GM19023 (cell line): Measurements from ENCODE around the gene SLC25A33.
"Not testable (repeated sequence)": the region's sequence is repeated elsewhere in the genome, so short reads cannot be mapped to it uniquely, and the experiment has no call there.

Experiments used
- ATAC-seq: cut with Tn5 transposase; IDR thresholded peaks from one replicate; pipeline ENCODE4 v1.9.1; 2021; ENCODE audit warnings: mild to moderate bottlenecking, moderate library complexity; ENCODE audit not compliant: unreplicated experiment

SLC25A33 gene

GRCh38 chr1:9618909-9619679 lies 79.8 kb downstream of the SLC25A33 start:
- no peak for ATAC-seq

DNA sequence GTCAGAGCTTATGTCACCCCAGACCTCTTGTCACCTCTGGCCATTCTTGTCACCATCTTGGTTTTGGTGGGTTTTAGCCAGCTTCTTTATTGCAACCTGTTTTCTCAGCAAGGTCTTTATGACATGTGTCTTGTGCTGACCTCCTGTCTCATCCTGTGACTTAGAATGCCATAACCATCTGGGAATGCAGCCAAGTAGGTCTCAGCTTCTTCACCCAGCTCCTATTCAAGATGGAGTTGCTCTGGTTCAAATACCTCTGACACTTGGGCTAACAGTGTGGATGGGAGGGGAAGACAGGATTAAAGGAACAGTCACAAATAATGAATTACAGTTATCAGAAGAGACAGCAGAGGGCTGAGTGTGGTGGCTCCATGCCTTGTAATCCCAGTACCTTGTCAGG lies 81.8 kb downstream of the SLC25A33 start:
- no peak for ATAC-seq

DNA sequence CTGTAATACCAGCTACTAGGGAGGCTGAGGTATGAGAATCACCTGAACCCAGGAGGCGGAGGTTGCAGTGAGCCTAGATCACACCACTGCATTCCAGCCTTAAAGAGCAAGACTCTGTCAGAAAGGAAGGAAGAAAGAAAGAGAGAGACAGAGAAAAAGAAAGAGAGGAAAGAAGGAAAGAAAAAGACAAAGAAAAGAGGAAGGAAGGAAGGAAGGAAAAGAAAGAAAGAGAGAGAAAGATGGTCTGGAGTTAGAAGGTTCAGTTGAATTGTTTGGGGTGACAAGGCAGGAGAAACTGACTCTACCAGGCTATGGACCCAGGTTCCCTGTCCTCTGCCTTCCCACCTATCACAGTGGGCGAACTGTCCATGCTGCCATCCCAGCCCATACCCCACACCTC lies 84.8 kb downstream of the SLC25A33 start:
- ATAC-seq = no peak

- not testable (repeated sequence) for ATAC-seq
These were observed 85.8 kb downstream of the SLC25A33 start for GRCh38 chr1:9625030-9625429.

DNA sequence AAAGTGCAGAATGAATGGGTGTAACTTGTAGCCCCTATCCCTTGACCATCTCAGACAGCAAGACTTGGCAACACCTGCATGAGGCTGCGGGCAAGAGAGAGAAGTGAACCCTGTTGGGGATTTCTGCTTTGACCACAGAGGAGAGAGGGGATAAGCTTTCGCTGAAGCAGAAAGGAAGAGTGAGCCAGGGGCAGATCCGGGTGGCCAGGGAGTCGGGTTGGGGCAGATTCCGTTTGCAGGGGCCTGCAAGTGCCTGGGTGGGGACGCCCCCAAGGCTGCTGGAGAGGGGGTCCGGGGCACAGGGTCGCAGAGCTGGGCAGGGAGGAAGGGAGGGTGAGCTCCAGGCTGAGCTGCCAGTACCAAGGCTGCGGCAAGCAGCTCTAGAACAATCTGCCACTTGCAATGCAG lies 86.9 kb downstream of the SLC25A33 start:
- peak; percentile 37 for ATAC-seq

DNA sequence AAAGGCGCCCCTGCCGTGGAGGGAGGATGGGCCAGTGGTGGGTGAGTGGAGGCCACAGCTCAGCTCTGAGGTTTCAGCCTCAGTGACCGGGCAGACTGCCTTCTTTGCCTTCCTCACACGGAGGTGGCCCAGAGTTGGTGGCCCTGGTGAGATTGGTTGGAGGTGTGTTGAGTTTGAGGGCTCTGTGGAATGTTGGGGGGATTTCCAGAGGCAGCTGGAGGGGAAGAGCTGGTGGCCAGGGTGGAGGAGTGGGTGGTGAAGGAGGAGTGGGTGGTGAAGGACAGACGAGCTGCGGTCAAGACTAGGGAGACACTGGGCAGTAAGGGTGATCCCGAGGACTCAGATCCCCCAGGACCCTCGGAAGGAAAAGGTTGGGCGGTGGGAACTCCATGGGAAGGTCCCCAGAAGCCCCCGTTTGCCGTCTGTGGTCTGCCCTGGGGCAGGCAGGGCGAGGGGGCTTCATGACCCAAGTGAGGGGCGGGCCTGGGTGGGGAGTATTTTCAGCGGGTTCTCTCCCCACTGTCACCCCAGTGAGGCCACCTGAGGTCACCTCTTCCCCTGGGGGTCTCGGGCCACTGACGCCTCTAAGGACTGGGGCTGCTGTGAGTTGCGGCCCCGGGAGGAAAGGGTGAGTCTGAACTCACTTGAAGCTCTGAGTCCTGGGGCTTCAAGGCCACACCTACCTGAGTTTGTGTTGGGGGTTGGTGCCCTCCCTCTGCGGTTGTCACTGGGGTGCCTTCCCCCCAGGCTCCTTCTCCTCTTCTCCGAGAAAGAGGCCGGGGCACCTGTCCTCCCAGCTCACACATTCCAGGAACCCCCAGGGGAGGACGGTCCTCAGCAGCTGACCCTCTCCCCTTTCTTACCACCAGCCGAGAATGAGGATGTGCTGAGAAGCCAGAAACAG lies 89.5 kb downstream of the SLC25A33 start:
- no peak for ATAC-seq

DNA sequence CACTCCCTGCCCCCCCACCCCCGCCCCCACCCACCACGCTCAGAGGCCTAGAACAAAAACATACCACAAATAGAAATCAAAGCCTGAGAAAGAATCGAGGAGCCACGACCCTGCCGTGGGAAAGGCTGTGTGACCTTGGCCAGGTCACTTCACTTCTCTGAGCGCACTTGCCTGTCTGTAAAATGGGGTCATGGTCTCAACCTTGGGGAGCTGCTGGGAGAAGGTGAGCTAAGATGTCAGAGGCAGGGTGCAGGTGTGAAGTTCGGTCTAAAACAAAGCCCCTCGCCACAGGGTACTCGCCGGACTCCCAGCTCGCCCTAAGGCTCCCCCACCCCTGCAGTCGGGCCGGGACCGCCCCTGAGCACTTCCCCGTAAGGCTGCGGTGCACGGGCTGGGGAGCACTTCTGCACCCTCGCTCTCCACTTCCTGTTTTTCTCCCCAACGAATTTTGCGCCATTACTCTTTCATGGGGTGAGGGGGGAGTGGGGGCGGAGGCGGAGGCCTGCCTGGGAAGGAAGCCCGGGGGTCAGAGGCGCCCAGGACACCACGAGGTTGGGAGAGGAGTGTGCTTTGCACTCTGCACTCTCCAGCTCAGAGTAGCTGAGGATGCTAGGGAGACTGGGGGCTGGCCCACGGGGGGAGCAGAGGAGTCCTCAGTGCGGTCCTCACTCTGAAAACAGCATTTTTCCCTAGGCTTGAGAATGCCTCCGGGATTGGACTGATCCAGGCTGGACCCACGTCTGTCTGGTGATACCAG lies 90.4 kb downstream of the SLC25A33 start:
- no peak for ATAC-seq

DNA sequence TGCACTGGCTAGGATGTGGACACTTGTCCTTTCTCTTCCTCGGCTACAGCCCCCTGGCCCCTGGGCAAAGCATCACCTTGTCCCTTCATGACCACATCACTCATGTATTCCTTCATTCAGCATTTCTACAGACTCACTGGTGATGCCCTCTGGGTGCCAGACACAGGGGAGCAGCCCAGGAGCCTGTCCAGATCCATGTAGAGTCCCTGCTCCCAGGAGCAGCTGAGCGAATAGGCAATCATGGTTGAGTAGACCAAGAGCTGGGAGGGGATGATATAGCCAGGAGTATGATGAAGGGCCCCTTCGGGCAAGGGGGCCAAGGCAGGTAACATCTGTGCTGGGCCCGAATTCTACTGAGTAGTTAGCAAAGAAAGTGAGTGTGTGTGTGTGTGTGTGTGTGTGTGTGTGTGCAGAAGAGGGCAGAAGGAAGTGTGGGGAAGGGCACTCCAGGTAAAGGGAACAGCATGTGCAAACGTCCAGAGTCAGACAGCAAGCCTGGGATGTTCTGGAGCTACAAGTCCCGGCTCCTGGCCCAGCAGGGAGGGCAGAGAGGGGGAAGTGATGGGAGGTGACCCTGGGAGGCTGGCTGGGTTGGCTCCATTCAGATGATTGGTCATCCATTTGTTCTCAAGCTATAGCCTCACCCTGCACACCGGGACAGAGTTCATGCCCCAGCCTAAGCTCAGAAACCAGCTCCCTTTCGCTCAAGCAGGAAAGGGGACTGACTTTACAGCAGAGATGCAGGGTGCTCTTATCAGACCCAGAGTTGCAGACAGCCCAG lies 91.3 kb downstream of the SLC25A33 start:
- no peak for ATAC-seq

GRCh38 chr1:9631613-9632012 lies 92.3 kb downstream of the SLC25A33 start:
- ATAC-seq = no peak

- no peak for ATAC-seq
These were observed 94.2 kb downstream of the SLC25A33 start for GRCh38 chr1:9633493-9633892.

DNA sequence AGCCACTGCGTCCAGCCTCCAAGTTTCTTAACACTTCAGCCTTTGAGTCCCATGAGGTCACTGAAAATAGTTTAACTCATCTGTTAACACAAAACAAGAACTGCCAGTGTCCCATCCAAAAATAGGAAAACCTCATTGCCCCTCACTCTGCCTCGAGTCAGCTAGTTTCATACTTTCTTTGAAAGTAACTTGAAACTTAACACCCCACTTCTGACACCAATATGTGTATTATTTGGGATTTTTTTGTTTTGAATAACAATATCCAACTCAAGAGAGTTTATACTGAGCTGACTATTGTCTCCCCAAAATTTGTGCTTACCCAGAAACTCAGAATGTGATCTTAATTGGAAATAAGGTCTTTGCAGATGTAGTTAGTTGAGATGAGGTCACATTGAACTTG lies 95.3 kb downstream of the SLC25A33 start:
- no peak for ATAC-seq
